Transverse colon (tissue), 4 donors: Measurements from ENCODE around the gene C1orf21.

Experiments used
- CTCF ChIP-seq, 5 experiments: fragments of 200-600 bp in 3 of 5; fragments of 450-650 bp in 2 of 5; sonication (generic) in 3 of 5; IDR thresholded peaks; 1 replicate in 2 of 5; 2 replicates in 3 of 5; pipeline ENCODE4 v1.5.1; 2016 to 2017; ENCODE audit warnings: antibody characterized with exemption in 5 of 5, inconsistent platforms in 3 of 5, mild to moderate bottlenecking in 2 of 5, moderate library complexity in 1 of 5
- EP300 ChIP-seq: sonication (generic); formaldehyde crosslinking; IDR thresholded peaks from one replicate; pipeline ENCODE4 v1.6.1; 2017; ENCODE audit warnings: antibody characterized with exemption, low read depth
- POLR2A ChIP-seq: fragments of 450-650 bp; IDR thresholded peaks from one replicate; pipeline ENCODE4 v1.6.1; 2016; ENCODE audit warnings: antibody characterized with exemption, mild to moderate bottlenecking, moderate library complexity
- POLR2AphosphoS5 ChIP-seq, 3 donors: sonication (generic); formaldehyde crosslinking; IDR thresholded peaks; one replicate each; pipeline ENCODE4 v1.6.1; 2016; ENCODE audit warnings: antibody characterized with exemption in 3 of 3

- TF ChIP-seq CTCF (IDR thresholded peaks at IDR 0.05), result no peak
- no peak for TF ChIP-seq POLR2A
- no peak for TF ChIP-seq EP300
- TF ChIP-seq POLR2AphosphoS5 (IDR thresholded peaks at IDR 0.05), result no peak
Observed at GRCh38 chr1:184404727-184405027, 17.8 kb downstream of the C1orf21 start.
